Choroid plexus epithelial cell (primary cell): ENCODE measurements around the gene OR1F1.

Experiments
- DNase-seq: peaks from one replicate; pipeline ENCODE4 v3.0.0-alpha.2; 2010; ENCODE audit warnings: low read depth
- H3K4me3 ChIP-seq: 2 replicates; pipeline ENCODE4 v1.5.1; 2011; ENCODE audit warnings: low read depth, mild to moderate bottlenecking, control low read depth, low read length, moderate library complexity
- CTCF ChIP-seq: conservative IDR thresholded peaks from 2 replicates; pipeline ENCODE4 v1.5.1; 2011; ENCODE audit warnings: low read depth, mild to moderate bottlenecking, control low read depth, inconsistent platforms, low read length, moderate library complexity

OR1F1 gene

GRCh38 chr16:3170440-3171180, 17.4 kb upstream of the OR1F1 start:
- no peak for TF ChIP-seq CTCF
- no peak for DNase-seq
- H3K4me3 ChIP-seq = no peak overlapping the region

GRCh38 chr16:3171181-3171854, 16.7 kb upstream of the OR1F1 start:
- DNase-seq = no peak
- no peak overlapping the region for H3K4me3 ChIP-seq
- no peak for TF ChIP-seq CTCF

GRCh38 chr16:3171855-3172593, 16.0 kb upstream of the OR1F1 start:
- H3K4me3 ChIP-seq = no peak overlapping the region
- DNase-seq = peak; percentile 48
- TF ChIP-seq CTCF = no peak

GRCh38 chr16:3173892-3174617, 13.9 kb upstream of the OR1F1 start:
- H3K4me3 ChIP-seq = no peak overlapping the region
- TF ChIP-seq CTCF = peak; percentile 47
- DNase-seq = no peak

GRCh38 chr16:3174618-3175148, 13.3 kb upstream of the OR1F1 start:
- no peak for DNase-seq
- TF ChIP-seq CTCF = no peak
- H3K4me3 ChIP-seq = no peak overlapping the region
